Neuronal stem cell (in vitro differentiated cells): Measurements from ENCODE around the gene TBC1D22A.

Experiments
- DNase-seq: peaks from one replicate; pipeline ENCODE4 v3.0.0-alpha.2; 2013; ENCODE audit warnings: low spot score
- H2AFZ ChIP-seq: one replicate; pipeline ENCODE4 v1.6.1; 2013; ENCODE audit warnings: mild to moderate bottlenecking, low read length, inconsistent platforms
- H2AK5ac ChIP-seq: 2 replicates; pipeline ENCODE4 v1.6.1; 2013; ENCODE audit warnings: low read depth, mild to moderate bottlenecking, inconsistent platforms, low read length, moderate library complexity, mixed read lengths
- H2BK120ac ChIP-seq: 2 replicates; pipeline ENCODE4 v1.6.1; 2013; ENCODE audit warnings: low read depth, mild to moderate bottlenecking, inconsistent platforms, low read length, moderate library complexity, mixed read lengths
- H2BK12ac ChIP-seq: one replicate; pipeline ENCODE4 v1.6.1; 2013; ENCODE audit warnings: low read length, inconsistent platforms
- H2BK15ac ChIP-seq: 2 replicates; pipeline ENCODE4 v1.6.1; 2013; ENCODE audit warnings: mild to moderate bottlenecking, low read length, inconsistent platforms, mixed read lengths
- H2BK5ac ChIP-seq: one replicate; pipeline ENCODE4 v1.6.1; 2013; ENCODE audit warnings: inconsistent platforms, mild to moderate bottlenecking, low read length, moderate library complexity
- H3K14ac ChIP-seq: one replicate; pipeline ENCODE4 v1.6.1; 2013; ENCODE audit warnings: low read length, inconsistent platforms
- H3K18ac ChIP-seq: 2 replicates; pipeline ENCODE4 v1.6.1; 2013; ENCODE audit warnings: low read length, inconsistent platforms
- H3K23ac ChIP-seq: 2 replicates; pipeline ENCODE4 v1.6.1; 2013; ENCODE audit warnings: low read depth, mild to moderate bottlenecking, mixed read lengths, low read length, inconsistent platforms; ENCODE audit not compliant: poor library complexity
- H3K27ac ChIP-seq: replicated peaks from 3 replicates; pipeline ENCODE4 v1.5.1; 2013; ENCODE audit warnings: low read length, inconsistent platforms
- H3K27me3 ChIP-seq, 3 experiments: 2 replicates each; pipeline ENCODE4 v1.6.1; 2013; ENCODE audit warnings: low read length in 3 of 3, mild to moderate bottlenecking in 2 of 3, inconsistent platforms in 1 of 3, low read depth in 1 of 3, mixed read lengths in 1 of 3, moderate library complexity in 1 of 3; ENCODE audit not compliant: control insufficient read depth in 3 of 3, insufficient read depth in 3 of 3
- H3K36me3 ChIP-seq, 2 donors: replicated peaks in 1 of 2; 2 replicates each; pipeline ENCODE4 v1.6.1; 2013; ENCODE audit warnings: low read length in 2 of 2; ENCODE audit not compliant: control insufficient read depth in 2 of 2, insufficient read depth in 2 of 2
- H3K4ac ChIP-seq: 2 replicates; pipeline ENCODE4 v1.6.1; 2013; ENCODE audit warnings: inconsistent platforms, mild to moderate bottlenecking, low read length, moderate library complexity
- H3K4me1 ChIP-seq, 2 donors: 1 replicate in 1 of 2; 2 replicates in 1 of 2; pipeline ENCODE4 v1.6.1; 2013; ENCODE audit warnings: low read length in 2 of 2, low read depth in 1 of 2; ENCODE audit not compliant: control insufficient read depth in 2 of 2, insufficient read depth in 1 of 2
- H3K4me2 ChIP-seq: one replicate; pipeline ENCODE4 v1.6.1; 2013; ENCODE audit warnings: mild to moderate bottlenecking, low read length, inconsistent platforms; ENCODE audit not compliant: insufficient read depth, poor library complexity, severe bottlenecking
- H3K4me3 ChIP-seq, 2 donors: 2 replicates each; pipeline ENCODE4 v1.5.1; 2013; ENCODE audit warnings: low read length in 2 of 2, mild to moderate bottlenecking in 2 of 2, inconsistent platforms in 1 of 2, moderate library complexity in 1 of 2
- H3K79me1 ChIP-seq: one replicate; pipeline ENCODE4 v1.6.1; 2013; ENCODE audit warnings: low read depth, mild to moderate bottlenecking, inconsistent platforms, low read length, moderate library complexity
- H3K9ac ChIP-seq: one replicate; pipeline ENCODE4 v1.6.1; 2013; ENCODE audit warnings: mild to moderate bottlenecking, low read depth, low read length, inconsistent platforms; ENCODE audit not compliant: poor library complexity
- H3K9me3 ChIP-seq, 2 donors: replicated peaks in 1 of 2; 2 replicates each; pipeline versions ENCODE3 to v1.6.1; 2013; ENCODE audit warnings: low read length in 2 of 2, mild to moderate bottlenecking in 2 of 2, inconsistent platforms in 1 of 2, low read depth in 1 of 2, mixed read lengths in 1 of 2, moderate library complexity in 1 of 2; ENCODE audit not compliant: control insufficient read depth in 2 of 2, insufficient read depth in 1 of 2
- H4K8ac ChIP-seq: one replicate; pipeline ENCODE4 v1.6.1; 2013; ENCODE audit warnings: low read depth, mild to moderate bottlenecking, inconsistent platforms, low read length, moderate library complexity
- H4K91ac ChIP-seq: one replicate; pipeline ENCODE4 v1.6.1; 2013; ENCODE audit warnings: low read length, low read depth, mild to moderate bottlenecking, inconsistent platforms; ENCODE audit not compliant: poor library complexity
- WGBS, 2 donors: extraction: QIAGEN DNeasy Blood & Tissue Kit; methylation state at CpG; one replicate each; pipeline ENCODE4 v1.1.7; 2013; ENCODE audit warnings: missing lambda C conversion rate in 2 of 2, mixed read lengths in 1 of 2; ENCODE audit not compliant: insufficient read length in 2 of 2, insufficient replicate concordance in 1 of 2; ENCODE audit errors: extremely low coverage in 2 of 2; 5-methylcytosine and 5-hydroxymethylcytosine counted together

Gene TBC1D22A

GRCh38 chr22:46775850-46776826 is 13.7 kb downstream of the TBC1D22A start:
- H3K27ac ChIP-seq = no peak overlapping the region
- H3K14ac ChIP-seq = no peak overlapping the region
- H3K9ac ChIP-seq = peak overlapping the region; percentile 3
- DNase-seq = no peak
- WGBS, 2 donors = no CpG with 5 or more reads among the region's 22 CpGs
- H2AK5ac ChIP-seq = peak overlapping the region; percentile 5
- H4K8ac ChIP-seq = no peak overlapping the region
- no peak overlapping the region for H2BK15ac ChIP-seq
- H3K4ac ChIP-seq = no peak overlapping the region
- H4K91ac ChIP-seq = no peak overlapping the region
- peaks cover 0 to 7% of the 10 kb centered on the region in 2 donors for H3K4me1 ChIP-seq
- no peak overlapping the region for H2BK12ac ChIP-seq
- H3K4me3 ChIP-seq = no peak overlapping the region
- no peak overlapping the region for H2AFZ ChIP-seq
- H2BK120ac ChIP-seq = no peak overlapping the region
- no peaks in the 10 kb centered on the region for H3K27me3 ChIP-seq
- no peak overlapping the region for H3K4me2 ChIP-seq
- H3K36me3 ChIP-seq = peaks cover 2% of the 10 kb centered on the region in 2 donors
- H3K23ac ChIP-seq = no peak overlapping the region
- no peaks in the 10 kb centered on the region for H3K9me3 ChIP-seq
- no peak overlapping the region for H3K18ac ChIP-seq
- H2BK5ac ChIP-seq = no peak overlapping the region
- peaks cover 19% of the 10 kb centered on the region for H3K79me1 ChIP-seq

- peaks cover 0 to 2% of the 10 kb centered on the region in 2 donors for H3K36me3 ChIP-seq
- H2AFZ ChIP-seq = no peak overlapping the region
- peaks cover 19% of the 10 kb centered on the region for H3K79me1 ChIP-seq
- H2BK12ac ChIP-seq = no peak overlapping the region
- H3K9ac ChIP-seq = no peak overlapping the region
- H3K27ac ChIP-seq = no peak overlapping the region
- no peak overlapping the region for H3K4ac ChIP-seq
- peaks cover 0 to 7% of the 10 kb centered on the region in 2 donors for H3K4me1 ChIP-seq
- H3K4me3 ChIP-seq = no peak overlapping the region
- no peak overlapping the region for H4K8ac ChIP-seq
- no peaks in the 10 kb centered on the region for H3K9me3 ChIP-seq
- no peak overlapping the region for H2AK5ac ChIP-seq
- no peak overlapping the region for H3K18ac ChIP-seq
- no peak overlapping the region for H4K91ac ChIP-seq
- no peak overlapping the region for H2BK15ac ChIP-seq
- no peak overlapping the region for H3K4me2 ChIP-seq
- H2BK5ac ChIP-seq = no peak overlapping the region
- H3K23ac ChIP-seq = no peak overlapping the region
- H3K14ac ChIP-seq = no peak overlapping the region
- H3K27me3 ChIP-seq = no peaks in the 10 kb centered on the region
- no CpG with 5 or more reads among the region's 18 CpGs for WGBS, 2 donors
- H2BK120ac ChIP-seq = no peak overlapping the region
- DNase-seq = no peak
Observed at GRCh38 chr22:46776876-46777608, 14.6 kb downstream of the TBC1D22A start.

- Histone ChIP-seq H3K79me1 (peaks cover 19% of the 10 kb centered on the region), H2BK15ac (no peak overlapping the region), H3K9ac (no peak overlapping the region), H3K4me1 (peaks cover 0 to 7% of the 10 kb centered on the region in 2 donors), H4K91ac (no peak overlapping the region), H3K4me2 (no peak overlapping the region), H3K4ac (no peak overlapping the region), H3K27ac (no peak overlapping the region), H2BK12ac (no peak overlapping the region), H3K18ac (no peak overlapping the region), H3K36me3 (peaks cover 0 to 2% of the 10 kb centered on the region in 2 donors), H3K27me3 (no peaks in the 10 kb centered on the region), H4K8ac (no peak overlapping the region), H3K23ac (no peak overlapping the region), H3K9me3 (no peaks in the 10 kb centered on the region), H2BK120ac (no peak overlapping the region), H2AK5ac (no peak overlapping the region), H3K14ac (no peak overlapping the region), H2AFZ (no peak overlapping the region), H2BK5ac (no peak overlapping the region), H3K4me3 (no peak overlapping the region)
- no peak for DNase-seq
- WGBS, 2 donors = no CpG with 5 or more reads among the region's 11 CpGs
Observed at GRCh38 chr22:46777609-46777970, 15.1 kb downstream of the TBC1D22A start.

- Histone ChIP-seq H3K4me1 (peaks cover 0 to 3% of the 10 kb centered on the region in 2 donors), H2AFZ (no peak overlapping the region), H3K36me3 (no peaks in the 10 kb centered on the region), H2AK5ac (no peak overlapping the region), H2BK120ac (no peak overlapping the region), H4K8ac (no peak overlapping the region), H3K4ac (no peak overlapping the region), H3K9ac (no peak overlapping the region), H3K27me3 (no peaks in the 10 kb centered on the region), H4K91ac (no peak overlapping the region), H2BK5ac (no peak overlapping the region), H3K79me1 (peaks cover 14% of the 10 kb centered on the region), H3K14ac (no peak overlapping the region), H2BK15ac (no peak overlapping the region), H3K27ac (no peak overlapping the region), H2BK12ac (no peak overlapping the region), H3K18ac (no peak overlapping the region), H3K23ac (no peak overlapping the region), H3K4me3 (no peak overlapping the region), H3K4me2 (no peak overlapping the region), H3K9me3 (no peaks in the 10 kb centered on the region)
- WGBS, 2 donors = no CpG with 5 or more reads among the region's 4 CpGs
- no peak for DNase-seq
Observed at GRCh38 chr22:46779023-46779422, 16.6 kb downstream of the TBC1D22A start.
